PFSK-1 (cell line): ENCODE measurements around the gene POLR1A.

Experiments
- FOXP2 ChIP-seq: optimal IDR thresholded peaks from 2 replicates; pipeline ENCODE3; 2011; ENCODE audit warnings: borderline replicate concordance, control low read depth, inconsistent platforms; ENCODE audit not compliant: insufficient read depth; ENCODE audit errors: extremely low read length, extremely low read depth
- POLR2AphosphoS5 ChIP-seq: IDR thresholded peaks from 2 replicates; pipeline ENCODE4 v1.6.1; 2012; ENCODE audit warnings: low read depth, mild to moderate bottlenecking, control low read depth, low read length, moderate library complexity
- REST ChIP-seq, 2 experiments: IDR thresholded peaks; 2 replicates each; pipeline versions ENCODE4 v1.6.1 to v1.8.0; 2011 to 2012; ENCODE audit warnings: low read depth in 2 of 2, low read length in 2 of 2, control low read depth in 1 of 2, inconsistent platforms in 1 of 2, mild to moderate bottlenecking in 1 of 2, moderate library complexity in 1 of 2; ENCODE audit not compliant: insufficient read depth in 1 of 2
- SIN3A ChIP-seq: IDR thresholded peaks from 2 replicates; pipeline ENCODE4 v1.6.1; 2012; ENCODE audit warnings: mild to moderate bottlenecking, low read length, moderate library complexity, borderline replicate concordance; ENCODE audit not compliant: insufficient read depth
- TAF1 ChIP-seq: IDR thresholded peaks from 2 replicates; pipeline ENCODE4 v1.6.1; 2012; ENCODE audit warnings: low read length, control low read depth, borderline replicate concordance; ENCODE audit not compliant: insufficient read depth

Gene POLR1A

GRCh38 chr2:86035376-86035882 is 70.3 kb downstream of the POLR1A start:
- TF ChIP-seq REST (IDR thresholded peaks at IDR 0.05; ENCODE audit: insufficient read depth in 1 of 2, low read depth in 2 of 2, low read length in 2 of 2) = no peak
- TF ChIP-seq TAF1 = no peak
- TF ChIP-seq FOXP2 = no peak
- no peak for TF ChIP-seq SIN3A
- no peak for TF ChIP-seq POLR2AphosphoS5

DNA sequence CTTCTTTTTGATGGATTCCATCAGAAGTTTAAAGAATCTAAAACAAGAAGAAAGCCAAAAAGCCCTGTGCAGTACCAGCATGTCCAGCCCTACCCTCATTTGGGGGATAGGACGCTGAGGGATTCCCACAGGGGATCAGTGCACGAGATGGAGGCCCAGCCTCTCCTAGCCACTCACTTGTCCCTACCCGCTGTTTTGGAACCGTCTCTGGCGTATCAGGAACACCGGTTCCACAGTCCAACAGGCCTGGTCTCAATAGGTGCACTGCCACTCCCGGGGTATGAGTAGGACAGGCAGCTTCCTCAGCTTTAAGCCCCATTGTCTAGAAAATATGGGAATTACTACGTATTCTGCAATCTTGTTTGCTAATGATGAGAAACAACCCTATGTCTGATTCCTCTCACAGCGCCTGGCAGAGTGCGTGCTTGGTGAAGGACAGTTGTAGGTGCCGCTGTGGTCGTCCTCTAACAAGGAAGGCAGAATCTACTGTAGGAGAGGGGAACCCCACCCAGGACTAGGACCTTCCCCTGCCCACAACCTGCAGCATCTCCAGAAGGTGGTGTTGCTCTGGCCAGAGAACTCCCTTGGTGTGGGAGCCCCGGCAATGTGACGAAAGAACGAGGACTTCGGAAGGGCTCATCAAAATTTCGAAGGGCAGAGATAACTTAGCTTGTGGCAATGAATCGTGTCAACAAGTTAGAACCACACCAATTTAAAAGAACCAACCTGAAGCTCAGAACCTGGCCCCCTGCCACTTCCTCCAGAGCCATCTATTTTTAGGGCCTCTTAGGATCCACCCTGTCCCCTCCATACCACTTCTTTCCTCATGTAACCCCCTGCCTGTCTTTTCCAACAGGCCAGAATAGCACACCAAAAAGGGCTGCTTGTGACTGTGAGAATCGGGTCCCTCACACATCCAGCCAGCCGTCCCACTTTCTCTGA is 71.7 kb downstream of the POLR1A start:
- TF ChIP-seq POLR2AphosphoS5 = no peak
- TF ChIP-seq TAF1 = no peak
- no peak for TF ChIP-seq REST (IDR thresholded peaks at IDR 0.05; ENCODE audit: insufficient read depth in 1 of 2, low read depth in 2 of 2, low read length in 2 of 2)
- no peak for TF ChIP-seq SIN3A
- no peak for TF ChIP-seq FOXP2

- no peak for TF ChIP-seq SIN3A
- TF ChIP-seq TAF1 = no peak
- no peak for TF ChIP-seq FOXP2
- no peak for TF ChIP-seq POLR2AphosphoS5
- no peak for TF ChIP-seq REST (IDR thresholded peaks at IDR 0.05; ENCODE audit: insufficient read depth in 1 of 2, low read depth in 2 of 2, low read length in 2 of 2)
These were observed 72.7 kb downstream of the POLR1A start for GRCh38 chr2:86032861-86033595.

- TF ChIP-seq FOXP2 (no peak), SIN3A (no peak), TAF1 (no peak), REST (IDR thresholded peaks at IDR 0.05; ENCODE audit: insufficient read depth in 1 of 2, low read depth in 2 of 2, low read length in 2 of 2) (no peak), POLR2AphosphoS5 (no peak)
These were observed 74.1 kb downstream of the POLR1A start for GRCh38 chr2:86031606-86032005.
